Measurements from ENCODE around the gene ATP5MC2. TPM values are rescaled to one million over a fixed set of nuclear protein-coding genes. Genes with fewer than 3 reads are reported as not detected.
"Not testable (repeated sequence)": the region's sequence is repeated elsewhere in the genome, so short reads cannot be mapped to it uniquely, and the experiment has no call there.

ATP5MC2 gene
- total RNA-seq, 2 experiments from 2014 or later: 274 to 286 TPM

- peaks cover 88% of the 10 kb centered on the region for H3K27me3 Mint-ChIP-seq
- H3K36me3 Mint-ChIP-seq: no peaks in the 10 kb centered on the region
- no peak overlapping the region for H3K4me3 Mint-ChIP-seq
Observed at GRCh38 chr12:53699678-53700025, 23.8 kb upstream of the ATP5MC2 start.

DNA sequence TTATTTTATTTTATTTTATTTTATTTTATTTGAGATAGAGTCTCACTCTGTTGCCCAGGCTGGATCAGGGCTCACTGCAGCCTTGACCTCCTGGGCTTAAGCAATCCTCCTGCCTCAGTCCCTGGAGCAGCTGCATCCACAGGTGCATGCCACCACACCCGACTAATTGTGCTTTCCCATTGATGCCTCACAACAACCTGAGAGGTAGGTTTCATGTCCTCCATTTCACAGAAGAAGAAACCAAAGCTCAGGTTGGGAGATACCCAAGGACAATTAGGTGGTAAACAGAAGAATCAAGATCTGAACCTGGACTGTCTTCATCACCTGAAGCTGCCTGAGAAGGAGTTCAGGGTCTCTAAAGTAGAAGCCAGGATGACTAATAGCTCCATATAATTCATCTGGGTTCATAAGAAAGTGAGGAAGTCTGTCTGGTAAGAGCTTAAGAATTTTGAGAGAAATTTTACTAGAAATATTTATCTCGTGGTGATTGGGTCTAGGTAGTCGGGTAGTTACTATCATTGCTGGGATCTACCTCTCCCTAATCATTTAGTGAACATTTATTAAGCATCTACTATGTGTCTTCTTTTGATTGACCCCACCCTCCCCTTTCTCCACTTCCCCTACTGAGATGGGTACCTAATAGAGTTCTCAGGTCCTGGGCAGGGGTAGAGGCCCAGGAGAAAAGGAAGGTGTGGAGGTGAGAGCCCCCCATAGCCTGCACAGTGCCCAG is 23.2 kb upstream of the ATP5MC2 start:
- H3K36me3 Mint-ChIP-seq: no peaks in the 10 kb centered on the region
- no peak overlapping the region for H3K4me3 Mint-ChIP-seq
- no peak overlapping the region for H3K27ac Mint-ChIP-seq
- no peak for DNase-seq
- H3K4me1 Mint-ChIP-seq: peaks cover 29% of the 10 kb centered on the region
- no peaks in the 10 kb centered on the region for H3K9me3 Mint-ChIP-seq
- H3K27me3 Mint-ChIP-seq: peaks cover 89% of the 10 kb centered on the region

More at GRCh38 chr12:53699678-53700025, 23.8 kb upstream of the ATP5MC2 start:
- Mint-ChIP-seq H3K4me1 (peaks cover 24% of the 10 kb centered on the region), H3K27ac (no peak overlapping the region), H3K9me3 (no peaks in the 10 kb centered on the region)
- DNase-seq: no peak

DNA sequence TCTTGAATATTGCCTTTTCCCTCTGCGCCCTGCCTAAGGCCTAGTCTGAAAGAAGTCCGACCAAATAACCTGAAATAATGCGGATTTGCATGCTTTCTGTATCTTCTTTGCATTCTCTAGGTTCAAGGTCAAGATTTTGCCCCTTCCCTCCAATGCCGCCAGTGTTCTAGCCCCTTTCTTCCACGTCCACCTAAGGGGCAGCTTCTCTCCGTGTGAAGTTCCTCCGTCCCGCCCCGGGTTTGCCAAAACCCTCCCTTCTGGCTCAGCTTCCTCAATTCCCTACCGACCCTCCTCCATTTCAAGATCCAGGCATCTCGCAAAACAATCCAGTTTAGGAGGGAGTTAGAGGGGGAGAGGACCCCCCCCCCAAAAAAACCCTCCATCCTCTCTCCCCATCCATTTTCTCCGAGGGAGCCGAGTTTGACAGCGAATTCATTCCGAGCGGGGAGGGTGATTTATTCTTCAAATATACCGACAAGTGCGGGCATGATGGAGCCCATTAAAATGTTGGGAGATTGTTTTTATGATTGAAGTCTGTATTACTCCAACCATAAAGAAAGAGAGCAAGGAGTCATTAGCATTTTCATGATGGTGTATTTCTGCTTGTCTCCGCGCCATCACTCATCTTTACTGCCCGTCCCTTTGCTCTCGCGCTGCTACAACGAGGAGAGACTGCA is 20.9 kb upstream of the ATP5MC2 start:
- DNase-seq: no peak
- Mint-ChIP-seq H3K4me1 (peaks cover 28% of the 10 kb centered on the region), H3K27ac (no peak overlapping the region), H3K9me3 (no peaks in the 10 kb centered on the region), H3K27me3 (peaks cover 82% of the 10 kb centered on the region), H3K4me3 (peak overlapping the region; percentile 35), H3K36me3 (no peaks in the 10 kb centered on the region)

GRCh38 chr12:53696285-53696654 is 20.4 kb upstream of the ATP5MC2 start:
- no peak for DNase-seq
- no peaks in the 10 kb centered on the region for H3K9me3 Mint-ChIP-seq
- H3K27ac Mint-ChIP-seq: no peak overlapping the region
- H3K4me1 Mint-ChIP-seq: peaks cover 26% of the 10 kb centered on the region
- H3K27me3 Mint-ChIP-seq: peaks cover 82% of the 10 kb centered on the region
- no peaks in the 10 kb centered on the region for H3K36me3 Mint-ChIP-seq
- H3K4me3 Mint-ChIP-seq: peak overlapping the region; percentile 22

- peak; percentile 67 for DNase-seq
- Mint-ChIP-seq H3K36me3 (no peaks in the 10 kb centered on the region), H3K9me3 (no peaks in the 10 kb centered on the region), H3K27me3 (peaks cover 85% of the 10 kb centered on the region), H3K4me1 (peaks cover 26% of the 10 kb centered on the region), H3K4me3 (peak overlapping the region; percentile 68), H3K27ac (no peak overlapping the region)
Observed at GRCh38 chr12:53695152-53696145, 19.6 kb upstream of the ATP5MC2 start.

DNA sequence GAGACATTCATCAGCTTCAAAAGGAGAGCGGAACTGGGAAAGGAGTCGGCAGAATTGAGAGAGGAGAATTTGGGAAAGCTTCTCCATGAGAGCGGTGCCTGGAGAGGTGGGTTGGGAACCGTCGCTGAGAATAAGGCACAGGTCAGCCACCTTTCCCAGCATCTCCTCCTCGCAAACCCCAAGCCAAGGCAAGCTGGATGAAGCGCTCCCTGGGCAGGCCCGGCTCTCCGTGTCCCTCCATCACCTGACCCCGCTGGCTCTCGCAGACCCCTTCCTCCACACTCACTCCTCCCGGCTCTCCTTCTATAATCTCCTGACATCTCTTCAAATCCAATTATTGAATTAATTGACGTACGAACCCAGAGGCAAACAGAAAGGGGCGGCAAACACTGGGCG is 18.9 kb upstream of the ATP5MC2 start:
- Mint-ChIP-seq H3K4me3 (peak overlapping the region; percentile 68), H3K4me1 (peaks cover 26% of the 10 kb centered on the region), H3K9me3 (no peaks in the 10 kb centered on the region), H3K36me3 (no peaks in the 10 kb centered on the region), H3K27ac (no peak overlapping the region), H3K27me3 (peaks cover 80% of the 10 kb centered on the region)
- DNase-seq: no peak

GRCh38 chr12:53688134-53688533 is 12.3 kb upstream of the ATP5MC2 start:
- H3K9me3 Mint-ChIP-seq: no peaks in the 10 kb centered on the region
- H3K36me3 Mint-ChIP-seq: no peaks in the 10 kb centered on the region
- no peak overlapping the region for H3K27ac Mint-ChIP-seq
- H3K4me3 Mint-ChIP-seq: no peak overlapping the region
- peaks cover 19% of the 10 kb centered on the region for H3K27me3 Mint-ChIP-seq
- DNase-seq: no peak
- H3K4me1 Mint-ChIP-seq: no peaks in the 10 kb centered on the region

GRCh38 chr12:53686436-53686835 is 10.6 kb upstream of the ATP5MC2 start:
- Mint-ChIP-seq H3K9me3 (no peaks in the 10 kb centered on the region), H3K36me3 (no peaks in the 10 kb centered on the region), H3K27me3 (peaks cover 12% of the 10 kb centered on the region), H3K4me3 (no peak overlapping the region), H3K27ac (no peak overlapping the region), H3K4me1 (no peaks in the 10 kb centered on the region)
- DNase-seq: no peak

GRCh38 chr12:53684654-53685220 is 8.9 kb upstream of the ATP5MC2 start:
- Mint-ChIP-seq H3K4me1 (no peaks in the 10 kb centered on the region), H3K27ac (no peak overlapping the region)

DNA sequence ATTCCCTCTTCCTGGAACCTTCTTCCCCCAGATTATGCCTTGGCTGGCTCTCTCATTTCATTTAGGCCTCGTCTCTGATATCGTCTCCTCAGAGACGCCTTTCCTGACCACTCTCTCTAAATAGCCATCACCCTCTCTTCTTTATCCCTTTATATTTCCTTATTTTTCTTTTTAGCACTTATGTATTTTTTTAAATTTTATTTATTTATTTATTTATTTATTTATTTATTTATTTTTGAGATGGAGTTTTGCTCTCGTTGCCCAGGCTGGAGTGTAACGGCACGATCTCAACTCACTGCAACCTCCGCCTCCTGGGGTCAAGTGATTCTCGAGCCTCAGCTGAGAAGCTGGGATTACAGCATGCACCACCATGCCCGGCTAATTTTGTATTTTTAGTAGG is 8.1 kb upstream of the ATP5MC2 start:
- Mint-ChIP-seq H3K27me3 (peaks cover 14% of the 10 kb centered on the region), H3K27ac (no peak overlapping the region), H3K36me3 (no peaks in the 10 kb centered on the region), H3K4me1 (no peaks in the 10 kb centered on the region), H3K9me3 (no peaks in the 10 kb centered on the region), H3K4me3 (no peak overlapping the region)
- no peak for DNase-seq

More at GRCh38 chr12:53684654-53685220, 8.9 kb upstream of the ATP5MC2 start:
- Mint-ChIP-seq H3K4me3 (no peak overlapping the region), H3K27me3 (peaks cover 9% of the 10 kb centered on the region), H3K36me3 (no peaks in the 10 kb centered on the region), H3K9me3 (no peaks in the 10 kb centered on the region)
- no peak for DNase-seq

GRCh38 chr12:53683494-53683893 is 7.6 kb upstream of the ATP5MC2 start:
- Mint-ChIP-seq H3K27ac (no peak overlapping the region), H3K36me3 (no peaks in the 10 kb centered on the region), H3K4me1 (no peaks in the 10 kb centered on the region), H3K9me3 (no peaks in the 10 kb centered on the region), H3K4me3 (no peak overlapping the region), H3K27me3 (peaks cover 14% of the 10 kb centered on the region)
- DNase-seq: no peak

GRCh38 chr12:53680061-53680460 is 4.2 kb upstream of the ATP5MC2 start:
- H3K9me3 Mint-ChIP-seq, H3K4me1 Mint-ChIP-seq, H3K36me3 Mint-ChIP-seq, H3K27ac Mint-ChIP-seq, DNase-seq, H3K4me3 Mint-ChIP-seq: not testable (repeated sequence)
- H3K27me3 Mint-ChIP-seq: peaks cover 27% of the 10 kb centered on the region

- Mint-ChIP-seq H3K9me3 (no peaks in the 10 kb centered on the region), H3K27ac (no peak overlapping the region), H3K4me3 (peak overlapping the region; percentile 95), H3K36me3 (peaks cover 16% of the 10 kb centered on the region), H3K4me1 (peaks cover 26% of the 10 kb centered on the region), H3K27me3 (peaks cover 27% of the 10 kb centered on the region)
- no peak for DNase-seq
Observed at GRCh38 chr12:53677800-53678148, 1.9 kb upstream of the ATP5MC2 start.

GRCh38 chr12:53677016-53677799 is 1.3 kb upstream of the ATP5MC2 start:
- Mint-ChIP-seq H3K4me1 (peaks cover 29% of the 10 kb centered on the region), H3K27ac (peak overlapping the region; percentile 67), H3K36me3 (peaks cover 20% of the 10 kb centered on the region), H3K27me3 (peaks cover 27% of the 10 kb centered on the region), H3K9me3 (no peaks in the 10 kb centered on the region), H3K4me3 (peak overlapping the region; percentile 95)
- DNase-seq: no peak

All from activated naive CD8-positive, alpha-beta T cell treated with anti-CD3 and anti-CD28 coated beads for 36 hours (primary cell).